ENCODE measurements around the gene USP4. TPM values are rescaled to one million over a fixed set of nuclear protein-coding genes. Genes with fewer than 3 reads are reported as not detected.

USP4 gene
- total and polyA plus RNA-seq, 2 experiments from 2014 or later, result 16.9 to 20.3 TPM

GRCh38 chr3:49265661-49266386, 74.0 kb downstream of the USP4 start (continued):
- TF ChIP-seq CTCF (conservative IDR thresholded peaks at IDR 0.05; ENCODE audit: low read depth in 2 of 2), result no peak
- TF ChIP-seq REST (IDR thresholded peaks at IDR 0.05; ENCODE audit: unreplicated experiment), result no peak
- TF ChIP-seq CREB1 (CRISPR knock-in tag; IDR thresholded peaks at IDR 0.05; ENCODE audit: low read depth), result no peak

- DNase-seq (ENCODE audit: low spot score) (no peak), ATAC-seq (no peak)
- Mint-ChIP-seq H3K27ac (no peak overlapping the region), H3K27me3 (ENCODE audit: insufficient read depth, low read depth, poor library complexity) (peaks cover 6% of the 10 kb centered on the region), H3K36me3 (ENCODE audit: low read depth) (no peaks in the 10 kb centered on the region), H3K9me3 (no peaks in the 10 kb centered on the region), H3K4me1 (no peaks in the 10 kb centered on the region), H3K4me3 (no peak overlapping the region)
- H3F3A ChIP-seq (replicated peaks; ENCODE audit: low read depth), result no peaks in the 10 kb centered on the region
- H3K4me2 ChIP-seq, result no peak overlapping the region
- no peaks in the 10 kb centered on the region for H3K4me1 ChIP-seq (ENCODE audit: insufficient read depth)
- H3K79me2 ChIP-seq (replicated peaks; ENCODE audit: insufficient read depth), result no peaks in the 10 kb centered on the region
- no peaks in the 10 kb centered on the region for H4K20me1 ChIP-seq (replicated peaks; ENCODE audit: insufficient read depth)
- no peak overlapping the region for H3K4me3 ChIP-seq
- H3K27ac ChIP-seq (ENCODE audit: low read depth), result no peak overlapping the region
- H3K9me2 ChIP-seq (ENCODE audit: insufficient read depth), result no peaks in the 10 kb centered on the region
- H3K27me3 ChIP-seq (ENCODE audit: insufficient read depth), result no peaks in the 10 kb centered on the region
- H2AFZ ChIP-seq, result no peak overlapping the region
- no peaks in the 10 kb centered on the region for H3K36me3 ChIP-seq (ENCODE audit: insufficient read depth)
- TF ChIP-seq POLR2AphosphoS5 (IDR thresholded peaks at IDR 0.05; ENCODE audit: low read depth), result no peak
- no peak for TF ChIP-seq ETS1 (IDR thresholded peaks at IDR 0.05)
- TF ChIP-seq NANOG (IDR thresholded peaks at IDR 0.05; ENCODE audit: borderline replicate concordance), result no peak
- no peak for TF ChIP-seq ZNF331 (CRISPR knock-in tag; IDR thresholded peaks at IDR 0.05; ENCODE audit: low read depth)
- no peak for TF ChIP-seq CTCF (conservative IDR thresholded peaks at IDR 0.05; ENCODE audit: low read depth in 2 of 2)
- TF ChIP-seq REST (IDR thresholded peaks at IDR 0.05; ENCODE audit: unreplicated experiment), result no peak
- TF ChIP-seq CREB1 (CRISPR knock-in tag; IDR thresholded peaks at IDR 0.05; ENCODE audit: low read depth), result no peak
- no peak for TF ChIP-seq JUNB (IDR thresholded peaks at IDR 0.05; ENCODE audit: unreplicated experiment)
- no peak for TF ChIP-seq EZH2phosphoT487 (IDR thresholded peaks at IDR 0.05; ENCODE audit: unreplicated experiment)
- TF ChIP-seq EZH2 (IDR thresholded peaks at IDR 0.05; ENCODE audit: low read depth, unreplicated experiment), result no peak
- TF ChIP-seq STAT1 (IDR thresholded peaks at IDR 0.05; ENCODE audit: unreplicated experiment), result no peak
Measured at GRCh38 chr3:49263159-49263889, 76.5 kb downstream of the USP4 start.

All from GM23338 (cell line).